HepG2 (cell line): ENCODE data around the gene ARID3C. TPM values are rescaled to one million over a fixed set of nuclear protein-coding genes. Genes with fewer than 3 reads are reported as not detected.

Experiments used
- ARID5B ChIP-seq: IDR thresholded peaks from 2 replicates; pipeline ENCODE4 v1.4.0; 2020; ENCODE audit warnings: mild to moderate bottlenecking, missing genetic modification reagents
- DPF2 ChIP-seq: sonication (generic); formaldehyde crosslinking; IDR thresholded peaks from 2 replicates; pipeline ENCODE4 v1.4.0; 2020; ENCODE audit warnings: mild to moderate bottlenecking, low read depth, missing genetic modification reagents, borderline replicate concordance
- HNRNPLL ChIP-seq: fragments of 200-400 bp; formaldehyde crosslinking; IDR thresholded peaks from 2 replicates; pipeline ENCODE4 v1.6.1; 2017; ENCODE audit warnings: mild to moderate bottlenecking, low read depth, low read length; ENCODE audit not compliant: poor library complexity, severe bottlenecking
- RAD51 ChIP-seq: fragments of 450-650 bp; IDR thresholded peaks from 2 replicates; pipeline ENCODE4 v1.6.1; 2016; ENCODE audit warnings: borderline replicate concordance
- THYN1 ChIP-seq: sonication (generic); formaldehyde crosslinking; IDR thresholded peaks from 2 replicates; pipeline ENCODE4 v1.8.1; 2023; ENCODE audit warnings: low read depth, mild to moderate bottlenecking, moderate library complexity, missing genetic modification reagents, borderline replicate concordance
- ZBTB20 ChIP-seq: sonication (generic); formaldehyde crosslinking; IDR thresholded peaks from 2 replicates; pipeline ENCODE4 v1.8.1; 2023; ENCODE audit warnings: missing genetic modification reagents, low read depth, mild to moderate bottlenecking, borderline replicate concordance
- ZBTB40 ChIP-seq, 2 experiments: fragments of 450-650 bp in 1 of 2; sonication (generic) in 1 of 2; formaldehyde crosslinking in 1 of 2; IDR thresholded peaks; 2 replicates each; pipeline versions ENCODE4 v1.6.1 to v1.8.0; 2016 to 2022; ENCODE audit warnings: antibody characterized with exemption in 1 of 2, mild to moderate bottlenecking in 1 of 2, missing genetic modification reagents in 1 of 2
- ZFP37 ChIP-seq: sonication (generic); formaldehyde crosslinking; IDR thresholded peaks from 2 replicates; pipeline ENCODE4 v1.4.0; 2020; ENCODE audit warnings: missing genetic modification reagents, borderline replicate concordance
- ZNF510 ChIP-seq: sonication (generic); formaldehyde crosslinking; IDR thresholded peaks from 2 replicates; pipeline ENCODE4 v1.4.0; 2020; ENCODE audit warnings: low read depth, mild to moderate bottlenecking, missing genetic modification reagents
- ZNF543 ChIP-seq: sonication (generic); formaldehyde crosslinking; IDR thresholded peaks from 2 replicates; pipeline ENCODE4 v1.4.0; 2020; ENCODE audit warnings: mild to moderate bottlenecking, missing genetic modification reagents
- ZNF615 ChIP-seq: sonication (generic); formaldehyde crosslinking; IDR thresholded peaks from 2 replicates; pipeline ENCODE4 v1.5.0; 2020; ENCODE audit warnings: mild to moderate bottlenecking, missing genetic modification reagents, borderline replicate concordance
- ZNF674 ChIP-seq: sonication (generic); formaldehyde crosslinking; IDR thresholded peaks from 2 replicates; pipeline ENCODE4 v1.5.0; 2020; ENCODE audit warnings: low read depth, mild to moderate bottlenecking, missing genetic modification reagents
- ZNF839 ChIP-seq: sonication (generic); formaldehyde crosslinking; IDR thresholded peaks from 2 replicates; pipeline ENCODE4 v1.4.0; 2020; ENCODE audit warnings: missing genetic modification reagents, mild to moderate bottlenecking, borderline replicate concordance
- polyA plus RNA-seq, 8 experiments: library from polyadenylated mRNA; depleted of rRNA in 3 of 8; stranded (reverse) in 7 of 8; unstranded in 1 of 8; fragments of >200 nt; fragmentation: Illumina TruSeq in 4 of 8; extraction: Trizol in 4 of 8; gene quantifications; 2 replicates each; pipeline versions ENCODE4 v1.2.1 to v1.2.3, GENCODE V29; 2011 to 2016; ENCODE audit warnings: low read depth in 4 of 8, missing spikeins in 1 of 8, mixed read lengths in 1 of 8; ENCODE audit not compliant: insufficient read depth in 1 of 8
- total RNA-seq, 5 experiments: library from RNA; depleted of rRNA; stranded (reverse); fragments of >200 nt; fragmentation: Illumina TruSeq; extraction: Trizol; gene quantifications; 2 replicates each; pipeline ENCODE4 v1.2.3, GENCODE V29; 2016; ENCODE audit warnings: low read depth in 1 of 5

ARID3C gene
- total and polyA plus RNA-seq, 2 of the 13 experiments (the other 11 are each of a cell fraction or from before 2014, with no cell fraction given): not detected

- TF ChIP-seq ZBTB40 (IDR thresholded peaks at IDR 0.05) (no peak), ZBTB40 (CRISPR knock-in tag; IDR thresholded peaks at IDR 0.05) (no peak; the same call in 1 of the 2 replicates), ARID5B (CRISPR knock-in tag) (no peak; the same call in 1 of the 2 replicates), ZNF674 (CRISPR knock-in tag) (no peak), ZFP37 (CRISPR knock-in tag) (no peak), ZBTB20 (CRISPR knock-in tag) (no peak; the same call in 1 of the 2 replicates), DPF2 (CRISPR knock-in tag) (no peak), ZNF543 (CRISPR knock-in tag) (0 out of 2 replicates have a peak, but pooled peaks have one; percentile 68), THYN1 (CRISPR knock-in tag) (no peak), RAD51 (peak; percentile 89), HNRNPLL (peak; percentile 72), ZNF615 (CRISPR knock-in tag) (no peak), ZNF510 (CRISPR knock-in tag) (no peak), ZNF839 (CRISPR knock-in tag) (no peak; the same call in 1 of the 2 replicates)
These were observed 17.6 kb upstream of the ARID3C start, which contains the start of gene GALT (continued) for GRCh38 chr9:34646211-34647083.
